Chondrocyte (in vitro differentiated cells): ENCODE data around the gene ZNF837. TPM values are rescaled to one million over a fixed set of nuclear protein-coding genes. Genes with fewer than 3 reads are reported as not detected.

Experiments used
- DNase-seq: peaks from one replicate; pipeline ENCODE4 v3.0.0; 2021; ENCODE audit warnings: mixed read lengths, low spot score
- H3K27ac Mint-ChIP-seq: one replicate; pipeline ENCODE4 v1.8.0; 2021; ENCODE audit warnings: mild to moderate bottlenecking, moderate library complexity, mixed read lengths; ENCODE audit not compliant: unreplicated experiment
- H3K27me3 Mint-ChIP-seq: 2 replicates; pipeline ENCODE4 v1.8.0; 2021; ENCODE audit warnings: low read depth, mixed read lengths
- H3K36me3 Mint-ChIP-seq: 2 replicates; pipeline ENCODE4 v1.8.0; 2021; ENCODE audit warnings: low read depth, mixed read lengths
- H3K4me1 Mint-ChIP-seq: 2 replicates; pipeline ENCODE4 v1.8.0; 2021; ENCODE audit warnings: low read depth, mild to moderate bottlenecking, mixed read lengths
- H3K4me3 Mint-ChIP-seq: one replicate; pipeline ENCODE4 v1.8.0; 2021; ENCODE audit warnings: mild to moderate bottlenecking, moderate library complexity, mixed read lengths; ENCODE audit not compliant: unreplicated experiment
- H3K9me3 Mint-ChIP-seq: 2 replicates; pipeline ENCODE4 v1.8.0; 2021; ENCODE audit warnings: low read depth, mixed read lengths
- CTCF ChIP-seq: fragments of 200-600 bp; sonication (generic); IDR thresholded peaks from 2 replicates; pipeline ENCODE4 v1.5.0; 2021; ENCODE audit warnings: antibody characterized with exemption, mild to moderate bottlenecking, moderate library complexity
- total RNA-seq: library from RNA; stranded (reverse); gene quantifications from 3 replicates; pipeline ENCODE4 v1.2.1, GENCODE V29; 2021

The ZNF837 gene
- total RNA-seq, 1 donor from 2014 or later = 2.5 TPM

- no peak for TF ChIP-seq CTCF
- no peak for DNase-seq
- Mint-ChIP-seq H3K4me3 (no peak overlapping the region), H3K4me1 (peaks cover 13% of the 10 kb centered on the region), H3K27me3 (no peaks in the 10 kb centered on the region), H3K9me3 (no peaks in the 10 kb centered on the region), H3K36me3 (peaks cover 12% of the 10 kb centered on the region), H3K27ac (no peak overlapping the region)
Observed at GRCh38 chr19:58398087-58398486, 17.3 kb upstream of the ZNF837 start.

GRCh38 chr19:58397533-58398037, 16.8 kb upstream of the ZNF837 start:
- H3K27me3 Mint-ChIP-seq = no peaks in the 10 kb centered on the region
- H3K27ac Mint-ChIP-seq = no peak overlapping the region
- H3K4me1 Mint-ChIP-seq = peaks cover 13% of the 10 kb centered on the region
- no peaks in the 10 kb centered on the region for H3K9me3 Mint-ChIP-seq
- no peak for TF ChIP-seq CTCF
- DNase-seq = peak; percentile 74
- H3K4me3 Mint-ChIP-seq = no peak overlapping the region
- H3K36me3 Mint-ChIP-seq = peaks cover 16% of the 10 kb centered on the region

- no peak overlapping the region for H3K4me3 Mint-ChIP-seq
- DNase-seq = no peak
- TF ChIP-seq CTCF = no peak
- H3K27ac Mint-ChIP-seq = no peak overlapping the region
- peaks cover 16% of the 10 kb centered on the region for H3K36me3 Mint-ChIP-seq
- no peaks in the 10 kb centered on the region for H3K27me3 Mint-ChIP-seq
- peaks cover 13% of the 10 kb centered on the region for H3K4me1 Mint-ChIP-seq
- H3K9me3 Mint-ChIP-seq = no peaks in the 10 kb centered on the region
Observed at GRCh38 chr19:58396691-58397532, 16.1 kb upstream of the ZNF837 start.

- DNase-seq = no peak
- H3K27ac Mint-ChIP-seq = peak overlapping the region; percentile 66
- no peak for TF ChIP-seq CTCF
Observed at GRCh38 chr19:58395979-58396627, 15.3 kb upstream of the ZNF837 start.

GRCh38 chr19:58395220-58395978, 14.6 kb upstream of the ZNF837 start, which contains the start of gene RNF225:
Gene RNF225 (plus strand): TSS chr19:58395656. CDS start chr19:58396090, 434 bp downstream.
- H3K27ac Mint-ChIP-seq = peak within 1 kb of the TSS; percentile 66
- TF ChIP-seq CTCF = no peak
- peaks cover 20% of the 10 kb centered on the region for H3K36me3 Mint-ChIP-seq
- H3K4me1 Mint-ChIP-seq = peaks cover 3% of the 10 kb centered on the region
- H3K4me3 Mint-ChIP-seq = no peak within 1 kb of the TSS
- H3K27me3 Mint-ChIP-seq = no peaks in the 10 kb centered on the region
- no peaks in the 10 kb centered on the region for H3K9me3 Mint-ChIP-seq
- no peak for DNase-seq

More at GRCh38 chr19:58395979-58396627, 15.3 kb upstream of the ZNF837 start:
- Mint-ChIP-seq H3K27me3 (no peaks in the 10 kb centered on the region), H3K4me1 (peaks cover 10% of the 10 kb centered on the region), H3K4me3 (no peak overlapping the region), H3K9me3 (no peaks in the 10 kb centered on the region), H3K36me3 (peaks cover 17% of the 10 kb centered on the region)
